HG02798 (cell line): ENCODE results near the gene SLC29A4.
"Not testable (repeated sequence)": the region's sequence is repeated elsewhere in the genome, so short reads cannot be mapped to it uniquely, and the experiment has no call there.

ENCODE experiments used
- ATAC-seq: cut with Tn5 transposase; IDR thresholded peaks from one replicate; pipeline ENCODE4 v1.9.1; 2021; ENCODE audit warnings: mild to moderate bottlenecking; ENCODE audit not compliant: unreplicated experiment, poor library complexity

Gene SLC29A4

DNA sequence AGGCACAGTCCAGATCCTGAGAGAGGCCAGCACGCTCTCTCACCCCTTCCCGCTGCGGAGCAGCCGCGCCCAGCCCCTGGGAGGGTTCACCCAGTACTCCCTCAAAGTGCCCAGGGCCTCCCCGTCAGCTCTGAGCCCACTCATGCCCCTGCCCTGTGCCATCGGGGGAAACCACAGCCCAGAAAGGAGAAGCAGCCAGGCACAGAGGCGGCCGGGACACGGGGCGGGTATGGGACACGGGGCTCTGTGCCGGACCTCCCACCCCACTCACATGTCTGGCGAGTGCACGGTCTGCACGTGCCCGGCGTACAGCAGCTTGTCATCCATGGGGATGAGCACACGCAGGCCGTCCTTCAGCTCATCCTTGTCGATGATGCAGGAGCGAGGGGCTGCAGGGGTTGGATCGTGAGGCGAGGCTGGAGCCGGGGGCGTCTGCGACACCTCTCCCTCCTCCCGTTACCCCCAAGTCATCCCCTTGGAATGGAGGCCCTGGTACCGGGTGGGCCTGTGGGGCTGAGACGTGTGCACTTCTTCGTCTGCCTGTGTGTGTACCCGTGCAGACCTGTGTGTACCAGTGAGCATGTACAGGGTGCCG is 38.2 kb downstream of the SLC29A4 start:
- no peak for ATAC-seq

- ATAC-seq = no peak
Measured at GRCh38 chr7:5322621-5323410, 40.1 kb downstream of the SLC29A4 start.

- not testable (repeated sequence) for ATAC-seq
Measured at GRCh38 chr7:5323800-5324781, 41.3 kb downstream of the SLC29A4 start.

DNA sequence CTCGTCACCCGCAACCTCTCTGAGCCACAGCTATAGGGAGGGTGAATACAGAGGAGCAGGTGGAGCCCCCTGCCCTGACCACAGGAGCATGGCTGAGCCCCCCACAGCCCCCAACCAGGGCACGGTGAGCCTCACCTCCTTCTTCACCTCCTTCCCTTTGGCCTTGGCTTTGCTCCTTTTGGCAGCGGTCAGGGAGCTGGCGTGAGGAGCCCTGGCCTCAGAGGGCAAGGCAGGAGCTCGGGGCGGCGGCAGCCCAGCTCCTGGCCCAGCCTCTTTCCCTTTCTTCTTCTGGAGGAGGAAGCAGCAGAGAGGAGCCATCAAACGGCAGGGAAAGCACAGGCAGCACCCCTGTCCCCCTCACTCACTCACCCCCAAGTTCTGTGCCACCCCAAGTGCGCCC is 42.2 kb downstream of the SLC29A4 start:
- ATAC-seq = no peak

DNA sequence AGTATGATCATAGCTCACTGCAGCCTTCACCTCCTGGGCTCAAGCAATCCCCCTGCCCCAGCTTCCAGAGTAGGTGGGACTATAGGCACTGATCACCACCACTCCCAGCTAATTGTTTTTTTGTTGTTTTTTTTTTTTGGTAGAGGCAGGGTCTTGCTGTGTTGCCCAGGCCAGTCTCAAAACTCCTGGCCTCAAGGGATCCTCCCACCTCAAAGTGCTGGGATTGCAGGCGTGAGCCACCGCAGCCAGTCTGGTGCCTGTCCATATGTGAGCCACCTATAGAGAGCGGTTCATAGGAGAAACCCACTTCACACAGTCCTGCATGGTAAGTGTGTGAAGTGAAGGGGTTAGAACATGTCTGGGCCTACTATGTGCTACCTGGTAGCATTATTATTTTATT is 47.5 kb downstream of the SLC29A4 start:
- no peak for ATAC-seq

GRCh38 chr7:5332579-5332978 is 49.8 kb downstream of the SLC29A4 start:
- no peak for ATAC-seq

- no peak for ATAC-seq
Measured at GRCh38 chr7:5333121-5334045, 50.6 kb downstream of the SLC29A4 start.

GRCh38 chr7:5334671-5335070 is 51.9 kb downstream of the SLC29A4 start:
- no peak for ATAC-seq

- ATAC-seq = no peak
Measured at GRCh38 chr7:5337047-5337446, 54.3 kb downstream of the SLC29A4 start.

DNA sequence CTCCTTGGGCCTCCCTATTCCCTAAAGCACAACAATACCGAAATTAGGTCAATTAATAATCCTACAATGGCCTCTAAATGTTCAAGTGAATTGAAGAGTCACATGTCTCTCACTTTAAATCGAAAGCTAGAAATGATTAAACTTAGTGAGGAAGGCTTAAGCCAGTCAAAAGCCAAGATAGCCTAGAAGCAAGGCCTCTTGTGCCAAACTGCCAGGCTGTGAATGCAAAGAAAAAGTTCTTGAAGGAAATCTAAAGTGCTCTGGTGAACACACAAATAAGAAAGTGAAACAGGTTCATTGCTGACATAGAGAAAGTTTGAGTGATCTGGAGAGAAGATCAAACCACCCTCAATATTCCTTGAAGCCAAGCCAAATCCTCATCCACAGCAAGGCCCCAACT is 57.2 kb downstream of the SLC29A4 start:
- ATAC-seq = no peak

GRCh38 chr7:5342631-5343030 is 59.9 kb downstream of the SLC29A4 start:
- no peak for ATAC-seq

DNA sequence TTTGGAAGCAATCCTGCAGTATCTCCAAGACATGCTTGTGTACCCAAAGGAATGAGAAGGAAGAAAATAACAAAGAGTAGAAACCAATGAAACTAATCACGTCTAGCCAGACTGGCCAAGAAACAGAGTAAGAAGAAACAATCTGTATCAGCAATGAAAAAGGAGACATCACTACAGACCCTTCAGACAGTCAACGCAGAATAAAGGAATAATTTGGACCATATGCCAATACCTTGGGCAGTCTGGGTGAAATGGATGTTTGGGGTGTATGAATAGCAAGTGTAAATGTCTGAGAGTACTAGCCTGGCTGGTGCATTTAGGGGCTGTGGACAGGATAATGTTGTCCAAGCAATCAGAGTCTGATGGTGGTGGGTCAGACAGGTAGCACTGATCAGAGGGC is 61.1 kb downstream of the SLC29A4 start:
- ATAC-seq = no peak

DNA sequence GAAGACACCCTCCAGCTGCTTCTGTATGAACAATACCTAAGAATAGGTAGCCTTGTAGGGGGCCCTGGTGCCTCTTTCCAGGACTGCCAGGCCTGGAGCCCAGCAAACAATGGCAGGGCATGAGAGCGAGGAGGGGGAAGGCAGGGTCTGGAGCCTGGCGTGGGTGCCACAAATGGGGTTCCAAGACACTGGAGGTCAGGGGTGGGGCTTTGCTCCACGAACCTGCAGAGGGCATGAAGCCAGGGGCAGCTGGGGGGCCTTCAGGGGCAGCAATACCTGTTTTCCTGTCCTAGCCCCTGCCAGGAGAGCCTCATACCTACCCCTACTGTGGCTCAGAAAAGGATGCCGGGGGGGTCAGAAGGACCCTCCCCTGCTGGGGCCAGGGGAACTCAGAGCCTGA is 61.6 kb downstream of the SLC29A4 start:
- ATAC-seq = no peak

DNA sequence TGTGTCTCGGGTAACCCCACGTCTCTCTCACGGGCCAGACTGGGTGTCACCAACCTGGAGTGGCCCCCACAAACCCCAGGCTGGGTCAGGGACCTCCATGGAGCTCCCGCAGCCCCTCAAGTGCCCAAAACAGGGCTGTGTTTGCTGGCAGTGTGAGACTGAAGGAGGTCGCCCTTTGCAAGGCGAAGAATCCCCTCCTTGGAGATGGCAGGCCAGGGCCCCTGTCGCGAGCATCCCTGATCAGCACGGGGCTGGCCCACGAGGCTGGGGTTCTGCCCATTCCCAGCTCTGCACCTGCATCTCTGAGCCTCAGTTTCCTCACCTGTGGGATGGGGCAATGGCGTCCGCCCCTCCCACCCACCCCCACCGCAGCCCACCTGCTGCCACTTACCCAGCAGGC is 62.4 kb downstream of the SLC29A4 start:
- no peak for ATAC-seq

DNA sequence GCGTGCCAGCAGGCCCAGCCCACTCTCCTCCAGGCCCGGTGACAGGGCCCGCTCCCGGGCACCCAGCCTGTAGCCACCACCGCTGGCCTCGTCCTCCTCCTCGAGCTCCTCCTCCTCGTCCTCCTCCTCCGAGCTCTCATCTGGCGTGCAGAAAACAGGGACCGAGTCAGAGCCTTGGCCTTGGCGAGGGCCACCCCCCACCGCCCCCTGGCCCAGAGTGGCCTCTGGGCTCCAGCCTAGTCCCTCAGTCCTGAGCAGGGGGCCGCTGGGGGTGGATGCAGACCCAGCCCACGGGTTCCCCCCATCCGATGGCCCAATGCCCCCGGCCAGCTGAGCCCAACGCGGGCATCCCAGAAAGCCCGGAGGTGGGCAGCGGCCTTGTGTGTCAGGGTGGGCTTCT is 62.9 kb downstream of the SLC29A4 start:
- ATAC-seq = no peak

DNA sequence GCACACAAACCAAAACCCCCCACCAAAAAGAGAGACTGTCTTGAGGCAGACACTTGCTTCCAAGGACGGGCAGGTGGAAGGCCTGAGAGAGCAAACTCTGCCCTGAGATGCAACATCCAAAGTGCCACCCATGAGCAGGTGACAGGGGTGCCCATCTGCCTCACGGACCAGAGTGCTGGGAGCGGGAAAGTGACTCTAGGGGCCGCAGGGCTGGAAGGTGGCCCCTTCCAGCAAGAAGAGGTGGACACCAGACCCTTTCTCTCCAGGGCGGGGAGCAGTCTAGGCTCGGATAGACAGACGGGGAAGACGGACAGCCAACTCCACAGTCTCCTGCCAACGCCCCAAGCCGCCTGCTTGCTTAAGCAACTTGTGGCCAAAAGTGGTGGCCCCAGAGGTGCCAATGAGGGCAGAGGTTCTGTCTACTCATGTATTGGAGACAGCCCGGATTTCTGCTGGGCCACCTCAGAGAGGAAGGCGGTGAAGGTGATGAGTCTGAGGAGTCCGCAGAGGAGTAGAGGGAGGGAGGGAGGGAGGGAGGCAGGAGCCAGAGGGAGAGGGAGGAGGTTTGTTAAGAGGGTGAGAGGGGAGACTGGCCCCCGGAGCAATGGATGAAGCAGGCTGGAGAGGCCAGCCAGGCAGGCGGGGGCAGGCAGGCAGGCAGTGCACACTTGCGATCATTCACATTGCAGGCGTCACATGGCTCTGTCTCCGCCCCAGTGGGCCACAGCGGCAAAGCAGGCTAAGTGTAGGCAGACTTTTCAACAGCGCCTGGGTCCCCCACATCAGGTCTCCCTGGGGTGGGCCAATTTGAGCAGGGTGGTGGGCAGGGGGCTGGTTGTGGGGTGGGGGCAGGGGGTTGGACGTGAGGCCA is 65.6 kb downstream of the SLC29A4 start:
- ATAC-seq = no peak

DNA sequence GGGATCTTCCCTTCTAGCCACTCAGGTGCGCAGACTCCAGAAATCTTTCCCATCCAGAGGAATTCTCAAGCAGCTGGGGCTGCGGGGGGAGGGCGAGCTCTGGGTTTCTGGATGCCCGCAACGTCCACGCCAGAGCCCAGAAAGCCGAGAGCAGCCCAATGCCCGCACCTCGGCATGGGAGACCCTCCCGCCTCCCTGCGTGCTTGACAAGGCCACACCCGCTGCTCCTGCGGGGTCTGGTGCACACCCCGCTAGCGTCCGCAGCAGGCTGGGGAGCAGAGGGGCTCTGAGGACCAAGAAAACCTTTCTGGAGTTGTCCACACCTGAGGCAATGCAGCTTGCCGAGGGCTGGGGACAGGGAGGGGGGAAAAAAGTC is 66.2 kb downstream of the SLC29A4 start:
- no peak for ATAC-seq

DNA sequence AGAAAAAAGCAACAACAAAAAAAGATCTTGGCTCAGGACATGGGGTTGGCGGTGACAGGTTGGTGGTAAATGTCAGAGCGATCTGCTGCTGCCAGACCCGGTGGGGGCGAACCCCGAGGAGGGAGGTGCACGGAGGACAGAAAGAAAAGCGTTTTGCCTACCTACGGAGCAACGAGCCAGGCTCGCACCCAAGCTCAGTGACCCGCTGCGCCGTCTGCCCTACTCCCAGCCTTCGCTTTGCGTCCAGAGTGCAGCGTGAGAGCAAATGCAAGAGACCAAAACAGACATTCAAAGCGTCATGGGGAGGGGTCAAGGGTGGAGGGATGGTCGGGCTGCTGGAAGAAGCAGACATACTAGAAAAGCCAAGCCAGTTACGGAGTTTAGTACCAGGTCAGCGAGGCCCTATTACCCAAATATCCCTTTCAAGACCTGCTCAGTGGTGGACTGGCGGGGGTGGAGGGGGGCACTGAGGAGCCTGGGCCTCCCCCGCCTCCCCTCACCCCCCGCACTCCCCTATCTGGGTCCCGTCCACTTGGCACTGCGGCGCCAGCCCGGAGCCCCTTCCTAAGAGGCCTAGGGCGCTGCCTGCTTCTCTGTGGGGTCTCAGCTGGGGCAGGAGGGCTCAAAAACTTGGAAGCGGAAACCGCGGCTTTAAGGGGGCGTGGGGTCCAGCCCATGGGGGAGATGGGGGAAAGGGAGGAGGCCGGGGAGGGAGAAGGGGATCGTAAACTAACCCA is 66.9 kb downstream of the SLC29A4 start:
- ATAC-seq = no peak

DNA sequence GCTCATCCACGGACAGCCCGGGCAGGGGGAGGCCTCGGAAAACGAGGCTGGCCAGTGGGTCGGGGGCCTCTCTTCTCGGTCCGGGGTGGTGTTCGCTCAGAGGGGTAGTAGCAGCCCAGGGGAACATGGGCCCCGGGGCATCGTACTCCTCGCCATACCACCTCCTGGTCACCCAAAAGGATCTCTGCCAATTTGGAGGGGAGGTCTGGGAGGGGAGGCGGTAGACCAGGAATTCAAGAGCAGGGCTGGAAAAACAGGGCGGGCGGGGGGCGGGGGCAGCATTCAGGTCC is 67.4 kb downstream of the SLC29A4 start:
- no peak for ATAC-seq
